GM18499 (cell line): Measurements from ENCODE around the gene SYTL3.
"Not testable (repeated sequence)": the region's sequence is repeated elsewhere in the genome, so short reads cannot be mapped to it uniquely, and the experiment has no call there.

Experiments
- ATAC-seq: cut with Tn5 transposase; IDR thresholded peaks from one replicate; pipeline ENCODE4 v1.9.1; 2021; ENCODE audit warnings: moderate number of reproducible peaks; ENCODE audit not compliant: insufficient read depth, unreplicated experiment

SYTL3 gene

GRCh38 chr6:158783851-158784250 is 134.0 kb downstream of the SYTL3 start:
- ATAC-seq, result no peak

DNA sequence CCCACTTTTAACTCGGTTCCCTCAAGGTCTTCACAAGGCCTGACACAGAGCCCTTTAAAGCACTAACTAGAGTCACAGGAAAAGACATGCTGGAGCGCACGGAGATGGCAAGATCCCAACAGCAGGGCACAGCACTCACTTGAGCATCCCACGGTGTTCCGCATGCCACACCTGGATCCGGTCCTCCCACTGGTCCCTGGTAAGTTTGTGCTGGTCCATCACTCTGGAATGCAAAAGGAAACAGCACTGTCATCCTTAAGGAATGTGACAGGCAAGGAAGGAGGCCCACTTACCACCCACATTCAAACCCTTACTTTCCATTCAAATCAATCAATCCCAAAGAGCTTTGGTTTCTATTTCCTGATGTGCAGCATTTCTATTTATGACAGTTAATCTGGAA is 134.7 kb downstream of the SYTL3 start:
- no peak for ATAC-seq

DNA sequence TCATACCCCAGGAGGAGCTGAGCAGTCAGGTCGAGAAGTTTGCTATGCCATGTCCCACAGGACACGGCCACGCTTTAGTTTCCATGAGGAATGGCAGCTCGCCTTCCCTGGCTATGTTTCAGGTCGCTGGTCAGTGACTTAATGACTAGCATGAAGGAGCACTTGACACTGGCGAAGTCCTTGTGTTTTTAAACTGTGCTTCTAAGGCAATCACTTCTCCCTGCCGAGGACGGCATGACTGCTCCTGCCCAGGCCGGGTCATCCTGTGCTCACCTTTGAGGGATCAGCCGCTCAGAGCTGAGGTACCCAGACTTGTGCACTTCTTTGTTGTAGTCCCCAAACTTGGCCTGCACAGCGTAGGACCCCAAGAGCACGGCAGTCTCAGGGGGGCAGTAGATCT is 135.2 kb downstream of the SYTL3 start:
- no peak for ATAC-seq

GRCh38 chr6:158786645-158787304 is 136.9 kb downstream of the SYTL3 start:
- ATAC-seq, result no peak

DNA sequence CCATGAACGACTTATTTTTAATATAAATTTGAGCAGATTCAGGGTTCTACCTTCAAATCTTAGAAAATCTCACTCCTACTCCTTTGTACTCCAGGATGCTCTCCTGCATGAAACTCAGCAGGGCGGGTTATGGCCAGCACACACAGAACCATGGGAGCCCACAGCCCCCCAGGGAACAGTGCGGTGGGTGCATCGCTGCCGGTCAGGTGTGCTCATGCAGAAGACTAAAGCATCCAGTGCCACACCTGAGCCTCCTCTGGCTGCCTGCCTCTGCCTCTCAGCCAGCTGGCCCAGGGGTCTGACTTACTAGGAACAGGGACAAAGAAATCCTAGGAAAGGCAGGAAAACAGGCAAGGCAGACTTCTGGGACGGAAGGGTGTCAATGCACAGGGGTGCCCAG is 137.5 kb downstream of the SYTL3 start:
- no peak for ATAC-seq

- ATAC-seq, result no peak
Observed at GRCh38 chr6:158789115-158789917, 139.5 kb downstream of the SYTL3 start.

DNA sequence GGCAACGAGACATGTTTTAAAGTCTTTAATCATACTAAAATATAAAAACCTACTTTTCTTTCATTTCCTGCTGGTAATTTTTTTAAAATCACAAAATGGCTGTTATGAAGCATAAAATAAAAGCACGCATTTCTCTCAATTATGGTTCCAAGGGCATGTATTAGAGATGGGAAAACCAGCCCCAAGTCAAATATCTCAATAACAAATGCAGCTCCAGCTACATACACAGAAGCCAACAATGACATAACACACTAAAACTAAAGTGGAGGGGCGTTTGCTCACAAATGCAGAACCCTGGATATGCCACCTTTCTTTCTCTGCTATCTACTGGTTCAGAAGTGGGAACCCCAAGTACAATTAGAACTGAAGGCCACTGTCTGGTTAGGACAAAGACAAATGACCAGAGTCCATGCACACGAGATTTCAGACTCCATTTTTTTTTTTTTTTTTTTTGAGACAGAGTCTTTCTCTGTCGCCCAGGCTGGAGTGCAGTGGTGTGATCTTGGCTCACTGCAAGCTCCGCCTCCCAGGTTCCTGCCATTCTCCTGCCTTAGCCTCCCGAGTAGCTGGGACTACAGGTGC is 141.5 kb downstream of the SYTL3 start:
- no peak for ATAC-seq

DNA sequence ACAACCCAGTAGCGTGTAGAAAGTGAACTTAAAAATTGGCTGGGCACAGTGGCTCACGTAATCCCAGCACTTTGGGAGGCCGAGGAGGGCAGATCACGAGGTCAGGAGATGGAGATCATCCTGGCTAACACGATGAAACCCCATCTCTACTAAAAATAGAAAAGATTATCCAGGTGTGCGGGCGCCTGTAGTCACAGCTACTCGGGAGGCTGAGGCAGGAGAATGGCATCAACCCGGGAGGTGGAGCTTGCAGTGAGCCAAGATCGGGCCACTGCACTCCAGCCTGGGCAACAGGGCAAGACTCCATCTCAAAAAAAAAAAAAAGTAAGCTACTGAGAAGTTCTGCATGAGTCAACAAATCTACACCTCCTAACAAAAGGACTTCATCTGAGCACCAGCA is 142.7 kb downstream of the SYTL3 start:
- not testable (repeated sequence) for ATAC-seq

- no peak for ATAC-seq
Observed at GRCh38 chr6:158793432-158793831, 143.6 kb downstream of the SYTL3 start.

- no peak for ATAC-seq
Observed at GRCh38 chr6:158795516-158795915, 145.7 kb downstream of the SYTL3 start.

- ATAC-seq, result no peak
Observed at GRCh38 chr6:158796353-158796752, 146.5 kb downstream of the SYTL3 start.

DNA sequence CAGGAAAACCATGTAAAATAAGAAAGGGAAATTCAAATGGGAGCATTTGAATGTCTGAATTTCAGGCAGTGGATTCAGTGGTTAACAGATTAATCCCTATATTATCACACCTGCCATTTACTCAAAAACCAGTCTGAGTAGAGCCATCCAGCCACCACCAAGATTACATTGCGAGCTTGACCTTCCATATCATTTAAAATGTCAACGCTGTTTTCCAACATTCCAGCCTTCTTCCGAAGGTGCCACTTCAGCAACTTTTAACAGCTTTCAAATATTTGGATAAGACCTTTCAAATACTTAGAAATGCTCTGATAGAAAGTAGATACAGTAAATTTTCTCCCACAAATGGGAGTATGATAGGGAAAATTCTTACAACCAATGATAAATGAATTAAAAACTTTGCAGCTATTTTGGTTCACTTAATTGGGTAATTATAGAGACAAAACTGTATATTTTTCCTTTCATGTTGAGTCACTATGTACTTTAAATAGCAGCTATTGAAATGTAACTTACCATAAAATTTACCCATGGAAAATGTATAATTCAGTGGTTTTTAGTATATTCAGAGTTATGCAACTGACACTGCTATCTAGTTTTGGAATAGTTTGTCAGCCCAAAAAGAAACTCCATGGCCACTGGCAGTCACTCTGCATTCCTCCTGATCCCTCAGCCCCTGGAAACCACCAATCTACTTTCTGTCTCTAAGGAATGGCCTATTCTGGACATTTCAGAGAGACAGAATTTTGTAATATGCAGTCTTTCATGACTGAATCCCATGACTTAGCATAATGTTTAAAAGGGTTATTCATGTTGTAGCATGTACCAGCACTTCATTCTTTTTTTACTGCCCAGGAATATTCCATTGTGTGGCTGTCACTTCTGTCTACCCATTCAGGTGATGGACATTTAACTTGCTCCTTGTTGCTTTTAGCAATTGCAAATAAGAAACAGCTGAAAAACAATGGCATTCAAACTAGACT is 147.8 kb downstream of the SYTL3 start:
- ATAC-seq, result no peak

DNA sequence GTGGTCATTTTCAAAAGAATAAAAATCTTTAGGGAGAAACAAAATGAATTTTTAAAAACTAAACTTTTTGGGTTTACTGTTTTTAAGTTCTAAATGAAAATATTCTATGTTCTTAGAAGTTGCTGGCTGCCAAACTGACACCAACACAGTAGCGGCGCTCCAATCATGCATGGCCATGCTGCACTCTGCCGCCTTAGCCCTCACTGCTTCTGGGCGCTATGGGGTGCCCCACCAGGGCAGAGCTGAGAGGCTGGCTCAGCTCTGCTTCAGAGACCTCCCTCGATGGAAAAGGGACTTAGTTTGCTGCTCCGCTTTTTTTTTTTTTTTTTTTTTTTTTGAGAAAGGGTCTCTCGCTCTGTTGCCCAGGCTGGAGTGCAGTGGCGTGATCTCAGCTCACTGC is 148.5 kb downstream of the SYTL3 start:
- ATAC-seq, result no peak

GRCh38 chr6:158799051-158799792 is 149.4 kb downstream of the SYTL3 start:
- ATAC-seq, result no peak

- ATAC-seq, result no peak
Observed at GRCh38 chr6:158801655-158802294, 151.9 kb downstream of the SYTL3 start.

GRCh38 chr6:158803733-158804143 is 153.9 kb downstream of the SYTL3 start:
- peak; percentile 49 for ATAC-seq

DNA sequence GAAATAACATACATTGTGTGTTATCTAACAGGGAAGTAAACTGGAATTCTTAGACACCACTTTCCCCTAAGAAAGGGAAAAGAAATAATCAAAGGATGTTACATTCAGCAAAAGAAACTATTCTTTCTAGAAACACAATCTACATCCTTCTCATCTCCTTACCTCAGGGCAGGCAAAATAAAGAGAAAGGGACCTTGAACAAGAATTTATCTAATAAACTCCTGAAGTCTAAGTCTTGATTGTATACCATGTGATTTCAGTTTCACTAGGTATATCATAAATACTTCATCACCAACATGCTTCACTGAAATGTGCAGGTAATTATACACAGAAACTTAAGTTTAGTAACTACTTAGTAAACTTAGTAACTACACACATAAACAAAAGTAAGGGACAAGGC is 154.4 kb downstream of the SYTL3 start:
- ATAC-seq, result no peak

DNA sequence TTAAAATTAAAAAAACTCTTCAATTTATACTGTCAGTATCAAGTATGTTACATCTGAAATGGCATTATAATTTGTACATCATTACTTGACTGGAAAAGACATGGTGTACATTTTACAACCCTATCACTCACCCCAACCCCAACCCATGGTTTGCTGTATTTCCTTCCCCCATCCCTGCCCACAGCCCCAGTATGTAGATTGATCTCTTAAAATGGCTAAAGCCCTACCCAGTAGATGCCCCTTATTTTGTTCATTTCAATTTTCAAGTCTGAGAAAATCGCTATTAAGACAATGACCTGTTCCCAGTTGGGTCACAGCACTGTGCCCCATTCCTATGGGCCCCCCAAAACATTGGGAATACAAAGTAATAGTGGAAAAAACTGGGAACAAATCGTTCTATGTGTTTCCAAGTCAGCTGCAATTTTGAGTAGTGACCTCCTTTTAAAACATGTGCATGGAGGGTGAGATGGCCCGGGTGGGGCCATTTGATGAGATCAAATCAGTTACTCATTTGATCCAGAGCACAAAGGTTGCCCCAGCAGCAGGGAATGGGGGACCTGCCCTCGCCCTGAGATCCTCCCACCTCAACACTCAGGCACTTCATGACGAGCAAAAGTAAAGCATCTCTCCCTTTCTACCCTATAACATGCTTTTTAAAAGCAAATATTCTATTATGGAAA is 156.0 kb downstream of the SYTL3 start:
- ATAC-seq, result no peak
